Measurements from ENCODE around the gene PPP2R5C. TPM values are rescaled to one million over a fixed set of nuclear protein-coding genes. Genes with fewer than 3 reads are reported as not detected.

Gene PPP2R5C
- total and polyA plus RNA-seq, 2 of the 8 experiments (the other 6 are each of a cell fraction or from before 2014, with no cell fraction given) = 49.6 to 95.9 TPM

DNA sequence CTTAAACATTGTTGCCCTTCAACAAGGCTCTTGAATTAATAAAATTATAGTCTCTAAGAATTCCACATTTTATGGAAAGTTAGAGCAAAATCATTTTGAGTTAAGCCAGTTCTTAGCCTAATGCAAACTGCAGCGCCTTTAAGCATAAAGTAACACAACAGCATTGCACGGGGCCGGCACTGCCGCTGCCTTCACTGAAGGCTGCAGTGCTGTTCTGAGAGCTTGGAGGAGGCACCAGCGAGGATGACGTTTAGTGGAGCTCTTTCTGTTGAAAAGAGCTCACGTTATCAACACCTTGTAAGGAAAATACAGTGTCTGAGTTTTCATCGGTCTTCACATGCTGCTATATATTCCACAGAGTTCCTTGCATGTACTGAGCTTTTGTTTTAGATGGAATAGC, 164.6 kb downstream of the PPP2R5C start:
- H2AFZ ChIP-seq (ENCODE audit: low read length) = no peak overlapping the region
- no peaks in the 10 kb centered on the region for H3K4me1 ChIP-seq (replicated peaks in 1 of 4; ENCODE audit: control insufficient read depth in 3 of 4, insufficient read depth in 4 of 4, low read length in 3 of 4)
- no peaks in the 10 kb centered on the region for H3K79me1 ChIP-seq (ENCODE audit: low read depth, low read length)
- FAIRE-seq (no peak), DNase-seq (ENCODE audit: low read depth in 1 of 2, low spot score in 2 of 2) (no peak)
- CTCF ChIA-PET (ENCODE audit: partially characterized antibody) = interaction anchor here (1.3 to 1.8 kb wide), 2 partner anchors 28 to 155 kb away, joined by 3 to 6 read pairs; no protein-coding TSS in a partner anchor
- H3K9ac ChIP-seq (replicated peaks in 1 of 4; ENCODE audit: extremely low read depth in 1 of 4, low read depth in 3 of 4, low read length in 3 of 4) = no peak overlapping the region
- no peak overlapping the region for H2AK5ac ChIP-seq (ENCODE audit: low read depth, low read length)
- H2BK12ac ChIP-seq (ENCODE audit: low read depth, low read length) = no peak overlapping the region
- no peaks in the 10 kb centered on the region for H3K23me2 ChIP-seq (ENCODE audit: low read depth, low read length)
- no peak overlapping the region for H4K5ac ChIP-seq (ENCODE audit: insufficient read length, low read depth, low read length)
- no peaks in the 10 kb centered on the region for H3K79me2 ChIP-seq (ENCODE audit: control insufficient read depth in 1 of 2, insufficient read depth in 2 of 2, low read length in 2 of 2)
- H3K4me3 ChIP-seq (ENCODE audit: extremely low read depth in 1 of 4, insufficient read depth in 2 of 4, low read depth in 3 of 4, low read length in 4 of 4) = no peak overlapping the region
- H3K4ac ChIP-seq (replicated peaks; ENCODE audit: insufficient read length, low read depth, low read length) = no peak overlapping the region
- no peak overlapping the region for H3K18ac ChIP-seq (ENCODE audit: extremely low read depth, low read length)
- POLR2A ChIA-PET (ENCODE audit: partially characterized antibody) = interaction anchor here (1.4 kb wide), 1 partner anchor 39 kb away, joined by 3 read pairs; the partner anchor contains the start of gene DYNC1H1
- H3K14ac ChIP-seq (ENCODE audit: insufficient read length) = no peak overlapping the region
- no peak overlapping the region for H4K91ac ChIP-seq (replicated peaks; ENCODE audit: insufficient read length, low read length)
- 93% methylated on average over 8 of the region's 8 CpGs; no CpG with 5 or more reads in 1 of the 2 experiments for WGBS, 2 experiments (ENCODE audit: extremely low coverage in 1 of 2, insufficient coverage in 1 of 2, insufficient read length in 1 of 2, insufficient replicate concordance in 2 of 2, low coverage in 1 of 2, low lambda C conversion rate in 2 of 2, missing lambda C conversion rate in 1 of 2)
- H3K4me2 ChIP-seq (ENCODE audit: insufficient read depth in 1 of 2, low read depth in 2 of 2, low read length in 2 of 2) = no peak overlapping the region
- no peak overlapping the region for H2BK15ac ChIP-seq (ENCODE audit: low read length)
- H3K36me3 ChIP-seq (ENCODE audit: control insufficient read depth in 2 of 4, insufficient read depth in 4 of 4, low read length in 3 of 4) = peaks cover 0 to 2% (median 0%) of the 10 kb centered on the region in 4 experiments; a peak in 3 of 8 replicates
- H3K9me3 ChIP-seq (ENCODE audit: insufficient read depth in 2 of 2, low read depth in 1 of 2, low read length in 1 of 2) = no peaks in the 10 kb centered on the region
- no peak overlapping the region for H3K56ac ChIP-seq (replicated peaks; ENCODE audit: insufficient read length, low read depth, low read length)
- H4K20me1 ChIP-seq (replicated peaks in 1 of 2; ENCODE audit: control insufficient read depth in 1 of 2, insufficient read depth in 2 of 2, low read length in 2 of 2) = peaks cover 0 to 3% of the 10 kb centered on the region in 2 experiments
- H2BK120ac ChIP-seq (replicated peaks; ENCODE audit: low read depth, low read length) = no peak overlapping the region
- H2BK20ac ChIP-seq (ENCODE audit: low read length) = no peak overlapping the region
- no peak overlapping the region for H3K23ac ChIP-seq (ENCODE audit: insufficient read length)
- no peak overlapping the region for H4K8ac ChIP-seq (ENCODE audit: extremely low read depth, insufficient read depth, low read length)
- no peak overlapping the region for H2BK5ac ChIP-seq (ENCODE audit: low read depth, low read length)
- H3K27ac ChIP-seq (ENCODE audit: low read depth, low read length) = no peak overlapping the region
- TF ChIP-seq BRCA1 (IDR thresholded peaks at IDR 0.05; ENCODE audit: low read depth, low read length) (no peak), JUN (IDR thresholded peaks at IDR 0.05; ENCODE audit: low read depth, low read length) (no peak), ASH2L (IDR thresholded peaks at IDR 0.05; ENCODE audit: low read length) (no peak), CBX5 (IDR thresholded peaks at IDR 0.05; ENCODE audit: low read depth, low read length) (no peak), POU5F1 (IDR thresholded peaks at IDR 0.05; ENCODE audit: low read depth, low read length) (no peak), BCL11A (IDR thresholded peaks at IDR 0.05; ENCODE audit: low read depth in 2 of 2, low read length in 2 of 2) (no peak), HDAC6 (IDR thresholded peaks at IDR 0.05; ENCODE audit: low read depth, low read length) (no peak), JUND (IDR thresholded peaks at IDR 0.05; ENCODE audit: low read length) (no peak)
- TF ChIP-seq, protein P1, sequence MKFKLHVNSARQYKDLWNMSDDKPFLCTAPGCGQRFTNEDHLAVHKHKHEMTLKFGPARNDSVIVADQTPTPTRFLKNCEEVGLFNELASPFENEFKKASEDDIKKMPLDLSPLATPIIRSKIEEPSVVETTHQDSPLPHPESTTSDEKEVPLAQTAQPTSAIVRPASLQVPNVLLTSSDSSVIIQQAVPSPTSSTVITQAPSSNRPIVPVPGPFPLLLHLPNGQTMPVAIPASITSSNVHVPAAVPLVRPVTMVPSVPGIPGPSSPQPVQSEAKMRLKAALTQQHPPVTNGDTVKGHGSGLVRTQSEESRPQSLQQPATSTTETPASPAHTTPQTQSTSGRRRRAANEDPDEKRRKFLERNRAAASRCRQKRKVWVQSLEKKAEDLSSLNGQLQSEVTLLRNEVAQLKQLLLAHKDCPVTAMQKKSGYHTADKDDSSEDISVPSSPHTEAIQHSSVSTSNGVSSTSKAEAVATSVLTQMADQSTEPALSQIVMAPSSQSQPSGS (IDR thresholded peaks at IDR 0.05; ENCODE audit: low read length) = no peak
- no peaks in the 10 kb centered on the region for H3K27me3 ChIP-seq (replicated peaks in 1 of 4; ENCODE audit: control insufficient read depth in 3 of 4, extremely low read depth in 1 of 4, insufficient read depth in 3 of 4, low read length in 3 of 4)
